Measurements from ENCODE around the gene PTH1R. TPM values are rescaled to one million over a fixed set of nuclear protein-coding genes. Genes with fewer than 3 reads are reported as not detected.

Gene PTH1R
- total RNA-seq, 1 donor from 2014 or later, result 13.0 TPM

DNA sequence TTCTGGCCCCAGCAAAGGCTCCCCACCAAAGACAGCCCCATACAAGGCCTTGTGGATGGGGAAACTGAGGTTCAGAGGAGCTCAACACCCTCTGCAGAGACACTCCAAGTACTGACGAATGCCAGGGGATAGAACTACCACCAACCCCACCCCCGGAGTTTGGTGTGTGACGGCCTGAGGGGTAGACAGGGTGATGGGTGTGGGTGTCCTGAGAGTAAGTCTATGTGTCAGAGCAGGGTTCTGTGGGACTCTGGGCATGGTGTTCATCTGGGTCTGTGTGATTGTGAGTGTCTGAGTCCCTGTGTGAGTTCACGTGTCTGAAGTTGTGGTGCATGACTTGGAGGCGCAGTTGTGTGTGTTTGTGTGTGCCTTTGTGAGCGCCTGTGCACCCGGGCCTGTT lies 7.4 kb downstream of the PTH1R start:
- Histone ChIP-seq H3K27me3 (no peaks in the 10 kb centered on the region), H3K4me1 (peaks cover 48% of the 10 kb centered on the region), H3K27ac (no peak overlapping the region), H3K4me3 (peak overlapping the region in 1 of 2 donors; percentile 71), H3K9me3 (no peaks in the 10 kb centered on the region), H3K36me3 (no peaks in the 10 kb centered on the region)
- DNase-seq (ENCODE audit: extremely low spot score in 2 of 2), result no peak
- intact Hi-C loops (cut with DNase I), result no loop called here
- TF ChIP-seq POLR2A (IDR thresholded peaks at IDR 0.05), result no peak
- TF ChIP-seq CTCF (IDR thresholded peaks at IDR 0.05), result no peak
- TF ChIP-seq POLR2AphosphoS5 (IDR thresholded peaks at IDR 0.05; ENCODE audit: insufficient read depth in 1 of 2, low read depth in 1 of 2), result no peak

GRCh38 chr3:46885612-46886011 lies 8.1 kb downstream of the PTH1R start:
- H3K27ac ChIP-seq, result no peak overlapping the region
- TF ChIP-seq CTCF (IDR thresholded peaks at IDR 0.05) (no peak), POLR2A (IDR thresholded peaks at IDR 0.05) (no peak), POLR2AphosphoS5 (IDR thresholded peaks at IDR 0.05; ENCODE audit: insufficient read depth in 1 of 2, low read depth in 1 of 2) (no peak)
- no peaks in the 10 kb centered on the region for H3K36me3 ChIP-seq
- DNase-seq (ENCODE audit: extremely low spot score in 2 of 2), result no peak
- H3K4me3 ChIP-seq, result no peak overlapping the region
- no peaks in the 10 kb centered on the region for H3K9me3 ChIP-seq
- peaks cover 51% of the 10 kb centered on the region for H3K4me1 ChIP-seq
- intact Hi-C loops (cut with DNase I), result no loop called here
- H3K27me3 ChIP-seq, result no peaks in the 10 kb centered on the region

GRCh38 chr3:46887980-46888494 lies 10.5 kb downstream of the PTH1R start:
- Histone ChIP-seq H3K27me3 (no peaks in the 10 kb centered on the region), H3K9me3 (no peaks in the 10 kb centered on the region), H3K27ac (no peak overlapping the region), H3K4me3 (no peak overlapping the region), H3K4me1 (peaks cover 48% of the 10 kb centered on the region), H3K36me3 (no peaks in the 10 kb centered on the region)
- intact Hi-C loops (cut with DNase I), result no loop called here
- TF ChIP-seq POLR2A (IDR thresholded peaks at IDR 0.05) (no peak), CTCF (IDR thresholded peaks at IDR 0.05) (no peak), POLR2AphosphoS5 (IDR thresholded peaks at IDR 0.05; ENCODE audit: insufficient read depth in 1 of 2, low read depth in 1 of 2) (no peak)
- no peak for DNase-seq (ENCODE audit: extremely low spot score in 2 of 2)

DNA sequence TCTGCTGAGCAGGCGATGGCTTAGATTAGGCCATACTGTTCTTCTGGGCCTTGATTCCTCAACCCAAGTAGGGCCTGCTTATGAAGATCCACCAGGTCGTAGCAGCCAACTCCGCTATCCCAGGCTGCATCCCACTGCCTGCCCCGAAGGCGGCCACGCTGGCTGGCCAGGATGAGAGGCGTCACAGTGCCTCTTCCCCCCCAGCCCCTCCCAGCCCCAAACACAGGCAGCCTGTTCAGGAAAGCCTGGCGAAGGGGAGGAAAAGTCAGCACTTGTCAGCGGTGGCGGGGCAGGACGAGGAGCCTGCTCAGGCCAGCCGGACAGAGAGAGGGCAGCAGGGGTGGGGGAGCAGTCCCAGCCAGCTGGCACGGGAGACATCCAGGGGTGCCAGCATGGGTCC lies 11.2 kb downstream of the PTH1R start:
- no peak for DNase-seq (ENCODE audit: extremely low spot score in 2 of 2)
- Histone ChIP-seq H3K4me1 (peaks cover 54% of the 10 kb centered on the region), H3K27me3 (no peaks in the 10 kb centered on the region), H3K4me3 (no peak overlapping the region), H3K27ac (no peak overlapping the region), H3K36me3 (no peaks in the 10 kb centered on the region), H3K9me3 (no peaks in the 10 kb centered on the region)
- intact Hi-C loops (cut with DNase I), result no loop called here
- TF ChIP-seq POLR2AphosphoS5 (IDR thresholded peaks at IDR 0.05; ENCODE audit: insufficient read depth in 1 of 2, low read depth in 1 of 2), result no peak
- no peak for TF ChIP-seq POLR2A (IDR thresholded peaks at IDR 0.05)
- no peak for TF ChIP-seq CTCF (IDR thresholded peaks at IDR 0.05)

DNA sequence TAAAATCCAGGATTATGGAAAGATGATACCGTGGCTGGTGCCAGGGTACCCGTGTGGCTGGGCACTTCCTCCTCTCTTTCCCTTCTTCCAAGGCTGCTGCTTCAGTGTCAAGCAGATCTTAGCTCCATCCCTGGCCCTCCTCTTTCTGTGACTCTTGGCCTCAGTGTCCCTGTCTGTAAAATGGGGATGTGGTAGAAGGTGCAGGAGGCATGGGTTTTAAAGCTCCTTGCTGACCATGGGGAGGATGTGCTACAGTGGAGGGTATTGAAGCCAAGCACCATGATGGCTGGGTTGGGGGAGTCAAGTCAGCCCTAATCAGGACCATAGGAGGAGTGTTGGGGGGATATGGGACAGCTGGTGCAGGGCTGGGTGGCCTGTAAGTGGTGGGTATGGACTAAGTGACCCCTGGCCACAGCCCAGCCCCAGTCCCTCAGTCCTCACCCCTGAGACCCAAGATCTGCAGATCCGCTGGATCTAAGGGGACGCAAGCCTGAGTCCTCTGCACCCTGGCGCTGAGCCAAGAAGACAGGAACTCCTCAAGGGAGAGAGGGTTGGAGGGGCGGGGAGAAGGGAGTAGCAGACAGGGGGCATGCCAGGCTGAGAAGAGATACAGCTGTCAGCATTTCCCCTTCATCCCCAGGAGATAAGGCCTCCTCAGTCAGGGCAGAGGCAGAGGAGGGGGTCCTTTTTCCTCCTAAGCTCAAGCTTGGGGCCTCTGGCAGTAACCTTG lies 12.0 kb downstream of the PTH1R start:
- DNase-seq (ENCODE audit: extremely low spot score in 2 of 2), result no peak
- Histone ChIP-seq H3K27me3 (no peaks in the 10 kb centered on the region), H3K4me1 (peaks cover 49% of the 10 kb centered on the region), H3K9me3 (no peaks in the 10 kb centered on the region), H3K4me3 (no peak overlapping the region), H3K27ac (no peak overlapping the region), H3K36me3 (no peaks in the 10 kb centered on the region)
- intact Hi-C loops (cut with DNase I), result no loop called here
- TF ChIP-seq POLR2A (IDR thresholded peaks at IDR 0.05), result no peak
- no peak for TF ChIP-seq POLR2AphosphoS5 (IDR thresholded peaks at IDR 0.05; ENCODE audit: insufficient read depth in 1 of 2, low read depth in 1 of 2)
- TF ChIP-seq CTCF (IDR thresholded peaks at IDR 0.05), result no peak

All from vagina (tissue), 2 donors.